Stimulated activated CD4-positive, alpha-beta T cell treated with anti-CD3 and anti-CD28 coated beads, Interleukin-2, amount 100 ng/mL, for 24 hours (primary cell): ENCODE data around the gene SLC25A41.
A peak's percentile ranks its signal among the peaks of the same experiment; 100 is the strongest.
"Not testable (repeated sequence)": the region's sequence is repeated elsewhere in the genome, so short reads cannot be mapped to it uniquely, and the experiment has no call there.

Experiments used
- DNase-seq, 2 donors: peaks; one replicate each; pipeline ENCODE4 v3.0.0-alpha.2; 2020

Gene SLC25A41

GRCh38 chr19:6402837-6403608 is 30.5 kb downstream of the SLC25A41 start:
- no peak for DNase-seq

DNA sequence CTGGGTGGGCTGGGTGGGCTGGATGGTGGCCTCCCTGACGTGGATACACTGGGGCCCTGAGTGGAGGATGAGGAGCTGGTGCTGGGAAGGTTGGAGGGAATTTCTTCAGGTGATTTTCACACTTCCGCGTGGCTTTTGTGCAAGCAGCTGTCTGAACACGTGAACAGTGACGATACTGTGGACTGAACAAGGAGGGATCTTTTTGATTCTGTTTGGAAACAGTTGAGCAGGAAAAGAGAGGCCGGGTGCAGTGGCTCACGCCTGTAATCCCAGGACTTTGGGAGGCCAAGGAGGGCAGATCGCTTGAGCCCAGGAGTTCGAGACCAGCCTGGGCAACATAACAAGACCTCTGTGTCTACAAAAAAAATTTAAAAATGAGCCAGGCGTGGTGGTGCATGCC is 31.5 kb downstream of the SLC25A41 start:
- no peak for DNase-seq

DNA sequence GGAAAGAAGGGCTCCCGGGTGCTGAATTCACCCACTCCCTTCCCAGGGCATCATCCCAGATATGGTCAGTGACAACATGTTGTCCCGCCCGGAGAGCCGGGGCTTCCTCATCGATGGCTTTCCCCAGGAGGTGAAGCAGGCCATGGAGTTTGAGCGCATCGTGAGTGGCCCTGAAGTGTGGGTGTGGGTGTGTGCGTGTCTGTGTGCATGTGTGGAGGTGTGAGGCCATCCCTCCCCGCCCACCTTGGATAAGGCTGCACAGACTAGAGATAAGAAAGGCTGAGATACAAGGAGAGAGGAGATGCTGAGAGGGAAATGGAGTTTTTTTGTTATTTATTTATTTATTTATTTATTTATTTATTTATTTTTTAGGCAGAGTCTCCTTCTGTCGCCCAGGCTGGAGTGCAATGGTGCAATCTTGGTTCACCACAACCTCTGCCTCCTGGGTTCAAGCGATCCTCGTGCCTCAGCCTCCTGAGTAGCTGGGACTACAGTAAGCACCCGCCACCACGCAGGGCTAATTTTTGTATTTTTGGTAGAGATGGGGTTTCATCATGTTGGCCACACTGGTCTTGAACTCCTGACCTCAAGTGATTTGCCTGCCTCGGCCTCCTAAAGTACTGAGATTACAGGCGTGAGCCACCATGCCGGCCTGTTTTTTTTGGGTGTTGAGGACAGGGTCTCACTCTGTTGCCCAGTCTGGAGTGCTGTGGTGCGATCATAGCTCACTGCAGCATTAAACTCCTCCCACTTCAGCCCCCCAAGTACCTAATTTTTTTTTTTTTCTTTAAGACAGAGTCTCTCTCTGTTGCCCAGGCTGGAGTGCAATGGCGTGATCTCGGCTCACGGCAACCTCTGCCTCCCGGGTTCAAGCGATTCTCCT is 33.3 kb downstream of the SLC25A41 start:
- not testable (repeated sequence) for DNase-seq

- DNase-seq: no peak
These were observed 37.3 kb downstream of the SLC25A41 start for GRCh38 chr19:6396305-6396704.

DNA sequence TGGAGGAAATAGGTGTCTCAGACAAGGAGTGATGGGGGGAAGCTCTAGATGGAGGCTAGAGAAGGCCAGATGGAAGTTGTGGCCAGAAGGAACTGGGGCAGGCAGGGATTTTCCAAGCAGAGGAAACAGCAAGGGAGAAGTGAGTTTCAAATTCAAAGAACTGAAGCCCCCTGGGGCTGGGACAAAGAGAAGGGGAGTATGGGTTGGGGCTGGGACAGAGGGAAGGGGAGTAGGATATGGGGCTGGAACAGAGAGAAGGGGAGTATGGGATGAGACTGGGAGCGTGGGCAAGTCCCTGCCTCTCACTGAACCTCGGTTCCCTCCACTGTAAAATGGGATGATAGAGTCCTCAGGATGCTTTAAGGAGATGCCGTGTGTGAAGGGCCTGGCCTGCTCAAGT is 38.7 kb downstream of the SLC25A41 start:
- DNase-seq: no peak

DNA sequence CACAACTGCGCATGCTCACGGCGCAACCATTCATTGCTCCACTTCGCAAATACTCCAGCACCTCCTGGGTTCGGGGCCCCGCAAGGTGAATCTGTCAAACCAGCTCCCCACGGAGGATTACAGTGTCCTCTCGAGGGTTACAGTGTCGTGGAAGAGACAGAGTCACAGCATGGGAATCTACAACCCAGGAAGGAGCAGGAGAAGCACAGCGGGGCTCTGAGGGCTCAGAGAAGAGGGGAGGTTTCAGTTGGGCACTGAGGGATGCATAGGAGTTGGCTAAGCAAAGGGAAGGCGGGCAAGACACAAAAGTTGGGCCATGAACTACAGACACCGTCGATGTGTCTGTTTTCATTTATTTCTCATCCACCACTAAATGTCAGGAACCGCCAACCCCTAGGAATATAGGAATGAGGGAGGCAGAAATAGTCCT is 39.6 kb downstream of the SLC25A41 start:
- DNase-seq: peak; percentile 79 to 82

DNA sequence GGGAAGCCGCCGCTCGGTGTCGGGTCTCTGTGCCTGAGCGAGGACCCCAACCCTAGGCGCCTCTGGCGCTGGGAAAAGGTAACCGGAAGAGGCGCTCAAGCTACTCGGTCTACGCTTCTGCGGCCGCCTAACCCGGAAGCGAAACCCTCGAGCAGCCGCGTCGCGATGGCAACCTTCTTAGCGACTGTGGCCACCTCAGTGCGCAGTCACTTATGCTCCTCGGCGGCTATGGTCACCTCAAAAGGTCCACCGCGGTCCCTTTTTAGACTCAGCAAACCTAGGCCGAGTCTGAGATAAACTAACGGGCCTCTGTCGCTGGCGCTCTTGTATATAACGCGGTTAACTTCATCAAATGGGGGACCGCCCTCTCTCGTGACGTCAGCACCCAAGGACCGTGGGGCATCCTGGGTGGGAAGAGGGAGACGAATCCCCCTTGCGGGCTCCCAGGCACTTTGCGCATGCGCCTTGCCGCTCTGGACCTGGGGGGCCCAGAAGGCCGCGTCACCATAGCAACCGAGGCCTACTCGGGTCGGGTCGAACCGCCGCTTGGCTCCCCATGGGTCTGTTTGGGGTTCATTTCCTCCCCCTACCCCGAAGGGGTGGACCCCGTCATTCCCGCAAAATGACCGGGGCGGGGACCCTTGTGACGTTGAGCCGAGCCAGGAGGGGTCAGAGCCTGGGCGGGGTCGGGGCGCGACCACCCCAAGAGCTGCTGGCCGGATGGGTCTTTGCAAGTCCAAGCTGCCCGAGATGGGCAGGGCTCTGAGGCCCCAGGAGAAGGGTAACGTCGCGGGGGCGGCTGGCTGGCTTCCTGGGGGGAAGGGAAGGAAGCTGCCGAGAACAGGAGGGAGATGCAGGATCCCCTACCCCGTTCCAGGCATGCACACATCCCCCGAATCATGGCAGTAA is 40.2 kb downstream of the SLC25A41 start, which contains the start of gene GTF2F1:
Gene GTF2F1, minus strand, starts transcription at position 91 of the 909 bp plus-strand sequence. CDS start 169 bp downstream, outside the sequence.
- peak; percentile 94 for DNase-seq

GRCh38 chr19:6392221-6393073 is 41.1 kb downstream of the SLC25A41 start:
- DNase-seq: no peak

DNA sequence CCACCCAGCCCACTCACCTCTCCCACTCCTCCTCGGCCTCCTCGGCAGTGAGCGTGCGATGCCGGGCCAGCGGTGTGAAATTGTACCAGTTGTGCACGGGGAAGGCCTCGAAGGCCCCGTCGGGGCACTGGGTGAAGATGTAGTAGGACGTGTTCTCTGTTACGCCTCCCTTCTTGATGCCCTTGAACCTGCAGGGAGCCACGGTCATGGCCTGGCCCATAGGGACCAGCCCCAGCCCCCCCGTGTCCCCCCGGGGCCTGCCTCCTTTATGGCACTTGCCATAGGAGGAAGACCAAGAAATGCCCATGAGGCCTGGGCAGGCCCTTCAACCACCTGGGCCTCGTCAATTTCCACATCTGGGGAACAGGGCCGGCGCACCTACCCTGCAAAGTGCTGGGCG is 46.2 kb downstream of the SLC25A41 start:
- no peak for DNase-seq

DNA sequence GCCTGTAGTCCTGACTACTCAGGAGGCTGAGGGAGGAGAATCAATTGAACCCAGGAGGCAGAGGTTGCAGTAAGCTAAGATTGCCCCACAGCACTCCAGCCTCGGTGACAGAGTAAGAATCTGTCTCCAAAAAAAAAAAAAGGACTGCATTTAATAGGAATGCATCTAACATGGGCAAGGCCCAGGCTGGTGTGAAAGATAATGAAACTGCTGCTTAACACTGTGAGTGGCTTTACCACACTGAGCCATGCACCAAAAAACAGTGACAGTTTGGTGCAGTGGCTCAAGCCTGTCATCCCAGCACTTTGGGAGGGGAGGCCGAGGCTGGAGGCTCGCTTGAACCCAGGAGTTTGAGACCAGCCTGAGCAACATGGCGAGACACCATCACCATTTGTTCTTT is 49.2 kb downstream of the SLC25A41 start:
- no peak for DNase-seq

- DNase-seq: no peak
These were observed 50.4 kb downstream of the SLC25A41 start for GRCh38 chr19:6383188-6383587.

DNA sequence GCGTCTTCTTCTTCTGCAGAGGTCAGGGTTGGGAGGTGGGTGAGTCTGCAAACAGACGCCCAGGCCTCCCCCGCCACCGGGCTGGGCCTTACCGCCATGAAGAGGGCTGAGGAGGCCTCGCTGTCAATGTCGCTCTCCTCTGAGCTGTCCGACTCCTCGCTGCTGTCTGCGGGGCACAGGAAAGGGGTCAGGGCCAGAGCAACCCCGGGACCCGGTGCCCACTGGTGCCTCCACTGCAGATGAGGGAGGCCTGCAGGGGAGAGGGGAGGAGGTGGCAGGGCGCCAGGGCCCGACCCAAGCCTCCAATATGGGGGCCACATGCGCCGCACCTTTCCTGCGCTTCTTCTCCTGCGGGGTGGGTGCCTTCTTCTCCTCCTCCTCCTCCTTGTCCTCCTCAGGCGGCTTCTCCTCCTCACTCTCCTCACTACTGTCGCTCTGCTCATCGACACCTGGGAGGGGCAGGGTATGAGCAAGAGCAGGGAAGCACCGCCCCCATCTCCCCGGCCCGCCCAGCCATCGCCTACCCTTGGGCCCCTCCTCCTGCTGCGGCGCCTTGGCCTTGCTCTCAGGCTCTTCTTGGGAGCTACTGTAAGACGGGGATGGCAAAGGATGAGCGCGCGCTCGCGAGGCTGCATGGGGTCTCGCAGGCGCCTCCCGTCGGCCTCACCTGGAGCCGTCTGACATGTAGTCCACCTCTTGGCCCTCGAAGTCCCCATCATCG is 52.4 kb downstream of the SLC25A41 start:
- DNase-seq: no peak

DNA sequence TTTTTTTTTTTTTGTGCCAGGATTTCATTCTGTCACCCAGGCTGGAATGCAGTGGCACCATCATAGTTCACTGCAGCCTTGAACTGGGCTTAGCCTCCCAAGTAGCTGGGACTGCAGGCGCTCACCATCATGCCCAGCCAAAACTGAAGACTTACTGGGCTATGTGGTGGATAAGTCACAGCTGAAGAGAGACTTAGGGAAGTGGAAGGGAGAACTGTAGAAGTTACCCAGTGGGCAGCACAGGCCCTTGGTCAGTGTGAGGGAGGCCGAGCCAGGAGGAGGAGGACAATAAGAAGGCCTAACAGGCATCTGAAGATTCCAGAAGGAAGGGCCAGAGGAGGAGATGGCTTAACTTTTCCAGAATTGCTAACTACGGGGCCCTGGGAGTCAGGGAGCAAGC is 53.8 kb downstream of the SLC25A41 start:
- no peak for DNase-seq

GRCh38 chr19:6378486-6378885 is 55.1 kb downstream of the SLC25A41 start:
- no peak for DNase-seq

DNA sequence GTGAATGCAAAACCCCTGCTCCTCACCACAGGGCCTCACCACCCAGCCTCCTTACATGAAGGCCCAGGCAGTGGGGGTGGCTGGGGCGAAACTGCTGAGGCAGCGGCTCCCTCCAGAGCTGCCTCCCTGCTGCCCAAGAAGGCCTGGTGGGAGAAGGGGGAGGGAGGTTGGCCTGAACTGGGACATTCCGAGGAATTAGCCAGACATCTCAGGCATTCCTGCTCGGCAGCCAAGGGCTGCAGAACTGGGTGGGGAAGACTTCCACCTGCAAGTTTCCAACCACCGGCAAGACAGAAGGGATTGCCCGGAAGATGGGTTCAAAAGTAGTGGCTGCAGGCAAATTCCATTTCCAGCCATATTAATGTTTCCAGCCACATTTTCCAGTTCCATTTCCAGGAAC is 55.5 kb downstream of the SLC25A41 start:
- no peak for DNase-seq

DNA sequence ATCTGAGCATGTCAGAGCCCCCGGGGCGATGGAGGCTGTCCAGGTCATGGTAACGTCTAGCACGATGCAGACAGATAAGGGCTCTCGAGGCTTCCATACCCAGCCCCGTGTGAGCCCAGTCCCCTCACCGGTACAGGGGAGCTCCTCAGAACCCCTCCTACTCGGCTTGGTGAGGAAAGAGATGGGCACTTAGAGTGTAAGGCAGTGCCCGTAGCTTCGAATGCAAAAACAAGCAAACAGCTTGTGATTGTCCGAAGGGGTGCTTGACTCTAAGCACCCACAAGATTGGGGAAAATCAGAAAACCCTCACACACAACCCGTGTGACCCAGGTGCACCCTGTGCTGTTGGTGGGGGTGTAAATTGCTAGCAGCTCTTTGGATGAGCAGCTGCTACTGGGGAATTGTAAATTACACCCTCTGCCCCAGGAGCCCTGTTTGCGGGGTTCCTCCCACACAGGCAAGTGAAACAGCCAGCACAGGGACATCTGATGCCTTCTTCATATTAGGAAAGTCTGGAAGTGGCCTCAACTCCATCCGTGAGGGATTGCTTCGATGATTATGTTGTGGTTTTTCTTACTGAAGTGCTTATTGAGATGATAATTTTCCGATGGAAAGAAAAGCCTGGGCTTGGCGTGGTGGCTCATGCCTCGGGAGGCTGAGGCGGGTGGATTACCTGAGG is 56.9 kb downstream of the SLC25A41 start:
- no peak for DNase-seq
